SK-N-SH (cell line): ENCODE data around the gene SIRPA. TPM values are rescaled to one million over a fixed set of nuclear protein-coding genes. Genes with fewer than 3 reads are reported as not detected.

Source experiments
- CTCF ChIA-PET: fragments of 300-600, 350-600 bp; formaldehyde crosslinking; extraction: SDS; loops from one replicate; lab custom pipeline; 2021; lab: Yijun Ruan, JAX
- POLR2A ChIA-PET: fragments of 350-600 bp; sonication (Branson Sonifier 250); formaldehyde crosslinking; extraction: SDS; loops from one replicate; lab custom pipeline; 2020; ENCODE audit warnings: antibody characterized with exemption, inconsistent platforms; lab: Yijun Ruan, JAX
- DNase-seq: peaks from one replicate; pipeline ENCODE4 v3.0.0; 2012
- H2AFZ ChIP-seq: fragments of 200-600 bp; sonication (generic); 2 replicates; pipeline ENCODE4 v1.8.1; 2016; ENCODE audit warnings: antibody characterized with exemption, mild to moderate bottlenecking, low read depth
- H3F3A ChIP-seq: fragments of 200-600 bp; sonication (generic); replicated peaks from 2 replicates; pipeline ENCODE3; 2016; ENCODE audit warnings: antibody characterized with exemption, mild to moderate bottlenecking; ENCODE audit not compliant: insufficient read depth
- H3K27ac ChIP-seq, 2 experiments: fragments of 200-500 bp in 1 of 2; fragments of 200-600 bp in 1 of 2; sonication (Bioruptor generic) in 1 of 2; sonication (generic), shearing (Covaris generic) in 1 of 2; 2 replicates each; pipeline versions ENCODE4 v1.5.1 to v1.6.1; 2014 to 2016; ENCODE audit warnings: low read depth in 2 of 2, inconsistent platforms in 1 of 2, low read length in 1 of 2, mild to moderate bottlenecking in 1 of 2, mixed read lengths in 1 of 2
- H3K27me3 ChIP-seq: fragments of 200-600 bp; sonication (generic), shearing (Covaris generic); 2 replicates; pipeline ENCODE4 v1.6.1; 2016; ENCODE audit warnings: mixed run types; ENCODE audit not compliant: insufficient read depth
- H3K36me3 ChIP-seq, 2 experiments: fragments of 200-500 bp in 1 of 2; fragments of 200-600 bp in 1 of 2; sonication (Bioruptor generic) in 1 of 2; sonication (generic) in 1 of 2; replicated peaks in 1 of 2; 2 replicates each; pipeline versions ENCODE3 to v1.5.1; 2014 to 2016; ENCODE audit warnings: low read length in 1 of 2, mild to moderate bottlenecking in 1 of 2; ENCODE audit not compliant: insufficient read depth in 2 of 2, control insufficient read depth in 1 of 2
- H3K4me1 ChIP-seq, 2 experiments: fragments of 200-500 bp in 1 of 2; fragments of 200-600 bp in 1 of 2; sonication (Bioruptor generic) in 1 of 2; sonication (generic), shearing (Covaris generic) in 1 of 2; 2 replicates each; pipeline versions ENCODE4 v1.5.1 to v1.6.1; 2014 to 2016; ENCODE audit warnings: low read depth in 1 of 2, low read length in 1 of 2, mixed run types in 1 of 2; ENCODE audit not compliant: insufficient read depth in 2 of 2, control insufficient read depth in 1 of 2
- H3K4me2 ChIP-seq: fragments of 200-600 bp; sonication (generic), shearing (Covaris generic); 2 replicates; pipeline ENCODE4 v1.6.1; 2017; ENCODE audit warnings: mixed run types
- H3K4me3 ChIP-seq, 2 experiments: fragments of 200-500 bp in 1 of 2; fragments of 200-600 bp in 1 of 2; sonication (Bioruptor generic) in 1 of 2; sonication (generic), shearing (Covaris generic) in 1 of 2; 2 replicates each; pipeline versions ENCODE4 v1.5.1 to v1.8.1; 2014 to 2016; ENCODE audit warnings: low read depth in 2 of 2, inconsistent platforms in 1 of 2, low read length in 1 of 2, mild to moderate bottlenecking in 1 of 2, mixed read lengths in 1 of 2, moderate library complexity in 1 of 2
- H3K79me2 ChIP-seq: fragments of 200-600 bp; sonication (generic); 2 replicates; pipeline ENCODE4 v1.8.1; 2017; ENCODE audit warnings: mild to moderate bottlenecking; ENCODE audit not compliant: insufficient read depth
- H3K9ac ChIP-seq: fragments of 200-600 bp; sonication (generic); 2 replicates; pipeline ENCODE4 v1.6.1; 2017; ENCODE audit warnings: mixed run types
- H3K9me2 ChIP-seq: fragments of 200-600 bp; sonication (generic); 2 replicates; pipeline ENCODE4 v1.6.1; 2017; ENCODE audit warnings: mixed run types
- H3K9me3 ChIP-seq: fragments of 200-600 bp; sonication (generic); 2 replicates; pipeline ENCODE4 v1.6.1; 2017; ENCODE audit warnings: mixed run types, mild to moderate bottlenecking, moderate library complexity
- H4K20me1 ChIP-seq: fragments of 200-600 bp; sonication (generic); 2 replicates; pipeline ENCODE4 v1.6.1; 2017; ENCODE audit warnings: mild to moderate bottlenecking, mixed run types; ENCODE audit not compliant: insufficient read depth
- CHD2 ChIP-seq: fragments of 150-350 bp; IDR thresholded peaks from 2 replicates; pipeline ENCODE4 v1.6.1; 2018; ENCODE audit warnings: low read length; ENCODE audit not compliant: partially characterized antibody
- ELF1 ChIP-seq: IDR thresholded peaks from 2 replicates; pipeline ENCODE4 v1.4.0; 2012
- EZH2phosphoT487 ChIP-seq: fragments of 200-600 bp; sonication (generic); IDR thresholded peaks from 2 replicates; pipeline ENCODE4 v1.6.1; 2017; ENCODE audit warnings: low read depth, mixed run types, mild to moderate bottlenecking, antibody characterized with exemption, moderate library complexity, borderline replicate concordance
- FOXJ3 ChIP-seq: sonication (generic); formaldehyde crosslinking; IDR thresholded peaks from 2 replicates; pipeline ENCODE4 v1.5.1; 2020; ENCODE audit warnings: mild to moderate bottlenecking, missing genetic modification reagents
- FOXM1 ChIP-seq: IDR thresholded peaks from 2 replicates; pipeline ENCODE4 v1.4.0; 2012; ENCODE audit warnings: low read depth, mild to moderate bottlenecking
- GABPA ChIP-seq: IDR thresholded peaks from 2 replicates; pipeline ENCODE4 v1.4.0; 2012; ENCODE audit warnings: low read depth, mild to moderate bottlenecking
- GATA2 ChIP-seq: sonication (generic); formaldehyde crosslinking; IDR thresholded peaks from 2 replicates; pipeline ENCODE4 v1.5.0; 2020; ENCODE audit warnings: mild to moderate bottlenecking, missing genetic modification reagents
- NRF1 ChIP-seq: IDR thresholded peaks from 2 replicates; pipeline ENCODE4 v1.6.1; 2012; ENCODE audit warnings: low read depth, mild to moderate bottlenecking, low read length
- PBX3 ChIP-seq: IDR thresholded peaks from 2 replicates; pipeline ENCODE4; 2012
- POLR2AphosphoS5 ChIP-seq: IDR thresholded peaks from 2 replicates; pipeline ENCODE4 v1.6.1; 2012; ENCODE audit warnings: low read depth, low read length
- RCOR1 ChIP-seq: fragments of 150-350 bp; IDR thresholded peaks from 2 replicates; pipeline ENCODE4 v1.6.1; 2017; ENCODE audit warnings: antibody characterized with exemption, low read length
- RXRA ChIP-seq: IDR thresholded peaks from 2 replicates; pipeline ENCODE4 v1.4.0; 2012; ENCODE audit warnings: low read depth, mild to moderate bottlenecking, borderline replicate concordance
- SIN3A ChIP-seq: IDR thresholded peaks from 2 replicates; pipeline ENCODE4 v1.6.1; 2012; ENCODE audit warnings: low read depth, mild to moderate bottlenecking, low read length, moderate library complexity, borderline replicate concordance
- TCF12 ChIP-seq: IDR thresholded peaks from 2 replicates; pipeline ENCODE4 v1.4.0; 2012
- TEAD4 ChIP-seq: IDR thresholded peaks from 2 replicates; pipeline ENCODE4 v1.4.0; 2012; ENCODE audit warnings: mild to moderate bottlenecking, borderline replicate concordance; ENCODE audit not compliant: insufficient read depth
- YY1 ChIP-seq: IDR thresholded peaks from 2 replicates; pipeline ENCODE4 v1.4.0; 2012; ENCODE audit warnings: low read depth, mild to moderate bottlenecking
- ZBTB33 ChIP-seq: IDR thresholded peaks from 2 replicates; pipeline ENCODE4 v1.4.0; 2012; ENCODE audit warnings: low read depth, borderline replicate concordance
- WGBS: methylation state at CpG from one replicate; pipeline ENCODE4 v1.1.6; 2017; ENCODE audit warnings: low lambda C conversion rate; 5-methylcytosine and 5-hydroxymethylcytosine counted together
- polyA plus RNA-seq, 3 experiments: library from polyadenylated mRNA; depleted of rRNA; stranded (reverse); fragments of >200 nt; gene quantifications; 2 replicates each; pipeline ENCODE4 v1.2.3, GENCODE V29; 2012
- TF ChIP-seq, protein P1 (sequence below): IDR thresholded peaks from 2 replicates; pipeline ENCODE4 v1.6.1; 2012; ENCODE audit warnings: mild to moderate bottlenecking, low read depth, low read length, moderate library complexity
- TF ChIP-seq, protein P2 (sequence below): IDR thresholded peaks from 2 replicates; pipeline ENCODE4 v1.4.0; 2012; ENCODE audit warnings: low read depth
- TF ChIP-seq, protein P3 (sequence below): fragments of 200-600 bp; sonication (generic); IDR thresholded peaks from 2 replicates; pipeline ENCODE4 v1.6.1; 2017; ENCODE audit warnings: antibody characterized with exemption, mild to moderate bottlenecking, moderate library complexity

Gene SIRPA
- polyA plus RNA-seq, 1 of the 3 experiments (the other 2 are of a cell fraction): 9.1 TPM

- no peaks in the 10 kb centered on the region for H3K27me3 ChIP-seq
- ChIA-PET CTCF (no interaction called here), POLR2A (no interaction called here)
- no peaks in the 10 kb centered on the region for H3F3A ChIP-seq
- H3K9ac ChIP-seq: no peak overlapping the region
- no peak overlapping the region for H3K27ac ChIP-seq
- no peak overlapping the region for H3K4me2 ChIP-seq
- H3K4me3 ChIP-seq: no peak overlapping the region
- no peak overlapping the region for H2AFZ ChIP-seq
- H4K20me1 ChIP-seq: no peaks in the 10 kb centered on the region
- H3K9me3 ChIP-seq: no peaks in the 10 kb centered on the region
- TF ChIP-seq RXRA: no peak
- no peak for TF ChIP-seq EZH2phosphoT487
- TF ChIP-seq, protein P1, sequence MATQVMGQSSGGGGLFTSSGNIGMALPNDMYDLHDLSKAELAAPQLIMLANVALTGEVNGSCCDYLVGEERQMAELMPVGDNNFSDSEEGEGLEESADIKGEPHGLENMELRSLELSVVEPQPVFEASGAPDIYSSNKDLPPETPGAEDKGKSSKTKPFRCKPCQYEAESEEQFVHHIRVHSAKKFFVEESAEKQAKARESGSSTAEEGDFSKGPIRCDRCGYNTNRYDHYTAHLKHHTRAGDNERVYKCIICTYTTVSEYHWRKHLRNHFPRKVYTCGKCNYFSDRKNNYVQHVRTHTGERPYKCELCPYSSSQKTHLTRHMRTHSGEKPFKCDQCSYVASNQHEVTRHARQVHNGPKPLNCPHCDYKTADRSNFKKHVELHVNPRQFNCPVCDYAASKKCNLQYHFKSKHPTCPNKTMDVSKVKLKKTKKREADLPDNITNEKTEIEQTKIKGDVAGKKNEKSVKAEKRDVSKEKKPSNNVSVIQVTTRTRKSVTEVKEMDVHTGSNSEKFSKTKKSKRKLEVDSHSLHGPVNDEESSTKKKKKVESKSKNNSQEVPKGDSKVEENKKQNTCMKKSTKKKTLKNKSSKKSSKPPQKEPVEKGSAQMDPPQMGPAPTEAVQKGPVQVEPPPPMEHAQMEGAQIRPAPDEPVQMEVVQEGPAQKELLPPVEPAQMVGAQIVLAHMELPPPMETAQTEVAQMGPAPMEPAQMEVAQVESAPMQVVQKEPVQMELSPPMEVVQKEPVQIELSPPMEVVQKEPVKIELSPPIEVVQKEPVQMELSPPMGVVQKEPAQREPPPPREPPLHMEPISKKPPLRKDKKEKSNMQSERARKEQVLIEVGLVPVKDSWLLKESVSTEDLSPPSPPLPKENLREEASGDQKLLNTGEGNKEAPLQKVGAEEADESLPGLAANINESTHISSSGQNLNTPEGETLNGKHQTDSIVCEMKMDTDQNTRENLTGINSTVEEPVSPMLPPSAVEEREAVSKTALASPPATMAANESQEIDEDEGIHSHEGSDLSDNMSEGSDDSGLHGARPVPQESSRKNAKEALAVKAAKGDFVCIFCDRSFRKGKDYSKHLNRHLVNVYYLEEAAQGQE: no peak
- TF ChIP-seq ZBTB33: no peak
- TF ChIP-seq TEAD4: no peak
- TF ChIP-seq FOXJ3 (CRISPR knock-in tag): no peak
- no peak for TF ChIP-seq SIN3A
- TF ChIP-seq NRF1: no peak
- TF ChIP-seq YY1: no peak
- TF ChIP-seq, protein P2, sequence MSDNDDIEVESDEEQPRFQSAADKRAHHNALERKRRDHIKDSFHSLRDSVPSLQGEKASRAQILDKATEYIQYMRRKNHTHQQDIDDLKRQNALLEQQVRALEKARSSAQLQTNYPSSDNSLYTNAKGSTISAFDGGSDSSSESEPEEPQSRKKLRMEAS: no peak
- TF ChIP-seq PBX3: no peak
- no peak for TF ChIP-seq FOXM1
- no peak for TF ChIP-seq RCOR1
- no peak for TF ChIP-seq TCF12
- no peak for TF ChIP-seq GATA2 (CRISPR knock-in tag)
- TF ChIP-seq POLR2AphosphoS5: no peak
- no peak for TF ChIP-seq GABPA
- TF ChIP-seq CHD2: no peak
- TF ChIP-seq ELF1: no peak
- TF ChIP-seq, protein P3, sequence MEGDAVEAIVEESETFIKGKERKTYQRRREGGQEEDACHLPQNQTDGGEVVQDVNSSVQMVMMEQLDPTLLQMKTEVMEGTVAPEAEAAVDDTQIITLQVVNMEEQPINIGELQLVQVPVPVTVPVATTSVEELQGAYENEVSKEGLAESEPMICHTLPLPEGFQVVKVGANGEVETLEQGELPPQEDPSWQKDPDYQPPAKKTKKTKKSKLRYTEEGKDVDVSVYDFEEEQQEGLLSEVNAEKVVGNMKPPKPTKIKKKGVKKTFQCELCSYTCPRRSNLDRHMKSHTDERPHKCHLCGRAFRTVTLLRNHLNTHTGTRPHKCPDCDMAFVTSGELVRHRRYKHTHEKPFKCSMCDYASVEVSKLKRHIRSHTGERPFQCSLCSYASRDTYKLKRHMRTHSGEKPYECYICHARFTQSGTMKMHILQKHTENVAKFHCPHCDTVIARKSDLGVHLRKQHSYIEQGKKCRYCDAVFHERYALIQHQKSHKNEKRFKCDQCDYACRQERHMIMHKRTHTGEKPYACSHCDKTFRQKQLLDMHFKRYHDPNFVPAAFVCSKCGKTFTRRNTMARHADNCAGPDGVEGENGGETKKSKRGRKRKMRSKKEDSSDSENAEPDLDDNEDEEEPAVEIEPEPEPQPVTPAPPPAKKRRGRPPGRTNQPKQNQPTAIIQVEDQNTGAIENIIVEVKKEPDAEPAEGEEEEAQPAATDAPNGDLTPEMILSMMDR: no peak
- H3K4me1 ChIP-seq: peaks cover 0 to 11% of the 10 kb centered on the region in 2 experiments; a peak in 1 of 4 replicates
- H3K9me2 ChIP-seq: no peaks in the 10 kb centered on the region
- no peaks in the 10 kb centered on the region for H3K79me2 ChIP-seq
- no peak for DNase-seq
- 82% methylated on average over 8 of the region's 8 CpGs for WGBS
- no peaks in the 10 kb centered on the region for H3K36me3 ChIP-seq
These were observed 13.2 kb upstream of the SIRPA start for GRCh38 chr20:1882026-1882425.
